Activated T-cell treated with anti-CD3 and anti-CD28 coated beads, Interleukin-2, amount 50 U/mL, for 1 hour (primary cell): ENCODE measurements around the gene ATP11A.

ENCODE experiments used
- DNase-seq: peaks from one replicate; pipeline ENCODE4 v3.0.0-alpha.2; 2020

ATP11A gene

DNA sequence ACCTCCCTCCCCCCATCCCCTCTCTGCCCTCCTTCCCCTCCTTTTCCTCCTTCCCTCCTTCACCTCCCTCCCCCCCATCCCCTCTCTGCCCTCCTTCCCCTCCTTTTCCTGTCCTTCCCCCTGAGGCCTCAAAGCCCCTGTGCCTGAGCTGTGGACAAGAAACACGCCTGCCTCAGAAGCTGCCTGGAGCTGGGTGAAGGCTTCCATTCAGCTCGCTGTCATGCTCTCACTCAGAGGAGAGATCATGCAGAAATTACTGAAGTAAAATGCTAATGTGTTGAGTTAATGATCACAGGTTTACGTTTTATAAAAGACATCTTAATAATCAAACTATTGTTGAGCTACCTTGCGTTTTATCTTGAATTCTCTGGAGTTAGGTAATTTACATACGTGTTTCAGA lies 114.5 kb downstream of the ATP11A start:
- DNase-seq, result no peak

DNA sequence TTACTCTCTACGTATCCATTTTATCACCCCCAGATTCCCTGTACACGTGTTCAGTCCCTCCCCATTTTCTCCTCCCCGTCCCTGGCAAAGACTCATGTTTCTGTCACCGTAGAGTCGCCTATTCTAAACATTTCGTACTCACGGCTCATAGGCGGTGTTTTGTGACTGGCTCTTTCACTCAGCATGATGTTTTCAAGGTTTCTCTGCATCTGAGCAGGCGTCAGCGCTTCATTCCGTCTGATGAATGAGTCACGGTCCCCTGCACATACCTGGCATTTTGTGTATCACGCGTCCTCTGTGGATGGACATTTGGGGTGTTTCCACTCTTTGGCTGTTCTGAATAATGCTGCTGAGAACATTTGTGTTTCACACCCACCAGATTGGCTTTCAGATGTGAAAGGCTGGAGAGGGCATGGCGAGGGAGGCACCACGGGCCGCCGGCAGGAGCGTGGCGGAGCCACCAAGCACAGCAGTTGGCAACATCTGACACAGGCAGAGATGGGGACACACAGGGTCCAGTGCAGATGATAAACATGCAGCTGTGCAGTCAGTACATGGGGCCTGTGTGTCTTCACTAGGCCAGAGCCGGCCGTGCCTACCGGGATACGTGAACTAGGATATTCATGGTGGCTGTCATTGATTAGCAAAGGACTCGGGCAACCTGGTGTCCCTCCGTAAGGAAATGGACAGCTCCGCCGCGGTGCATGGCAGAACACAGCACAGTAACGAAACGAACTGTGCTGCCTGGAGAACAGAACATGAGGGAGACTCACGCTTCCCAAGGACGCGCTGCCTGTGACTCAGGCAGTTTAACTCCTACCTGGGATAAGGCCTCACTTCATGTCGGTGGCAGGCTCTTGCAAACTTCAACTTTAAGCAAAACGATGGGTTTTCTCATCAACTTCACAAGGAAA lies 117.2 kb downstream of the ATP11A start:
- DNase-seq, result no peak

DNA sequence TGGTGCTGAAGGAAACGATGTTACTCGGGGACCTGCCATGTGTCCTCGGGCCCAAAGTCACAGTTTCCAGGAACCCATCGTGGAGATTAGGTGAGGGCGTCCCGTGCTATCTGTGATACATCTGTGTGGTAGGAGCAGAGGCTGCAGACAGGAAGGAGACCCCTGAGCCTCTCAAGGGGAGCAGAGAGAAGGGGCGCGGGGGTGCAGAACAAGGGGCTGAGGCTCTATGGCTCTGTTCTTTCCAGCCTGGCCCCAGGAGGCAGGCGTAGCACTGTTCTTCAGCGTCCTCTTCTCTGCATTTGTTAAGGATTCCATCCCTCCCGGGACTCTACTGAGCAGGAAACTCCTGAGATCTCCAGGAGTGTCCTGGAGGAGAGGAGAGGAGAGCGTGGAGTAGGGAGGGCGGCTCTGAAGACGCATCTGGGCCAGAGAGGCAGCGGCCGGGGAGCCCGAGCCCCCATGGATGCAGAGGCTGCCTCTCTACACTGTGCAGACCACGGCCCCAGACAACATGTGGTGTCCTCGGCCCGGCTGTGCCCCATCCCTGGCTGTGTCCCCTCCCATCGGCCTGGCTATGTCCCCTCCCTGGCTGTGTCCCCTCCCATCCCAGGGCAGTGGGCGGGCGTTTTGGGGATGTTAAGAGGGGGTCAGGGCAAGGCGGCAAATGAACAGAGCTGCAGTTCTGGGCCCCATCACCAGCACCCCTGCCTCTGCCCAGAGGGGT lies 118.0 kb downstream of the ATP11A start:
- no peak for DNase-seq

DNA sequence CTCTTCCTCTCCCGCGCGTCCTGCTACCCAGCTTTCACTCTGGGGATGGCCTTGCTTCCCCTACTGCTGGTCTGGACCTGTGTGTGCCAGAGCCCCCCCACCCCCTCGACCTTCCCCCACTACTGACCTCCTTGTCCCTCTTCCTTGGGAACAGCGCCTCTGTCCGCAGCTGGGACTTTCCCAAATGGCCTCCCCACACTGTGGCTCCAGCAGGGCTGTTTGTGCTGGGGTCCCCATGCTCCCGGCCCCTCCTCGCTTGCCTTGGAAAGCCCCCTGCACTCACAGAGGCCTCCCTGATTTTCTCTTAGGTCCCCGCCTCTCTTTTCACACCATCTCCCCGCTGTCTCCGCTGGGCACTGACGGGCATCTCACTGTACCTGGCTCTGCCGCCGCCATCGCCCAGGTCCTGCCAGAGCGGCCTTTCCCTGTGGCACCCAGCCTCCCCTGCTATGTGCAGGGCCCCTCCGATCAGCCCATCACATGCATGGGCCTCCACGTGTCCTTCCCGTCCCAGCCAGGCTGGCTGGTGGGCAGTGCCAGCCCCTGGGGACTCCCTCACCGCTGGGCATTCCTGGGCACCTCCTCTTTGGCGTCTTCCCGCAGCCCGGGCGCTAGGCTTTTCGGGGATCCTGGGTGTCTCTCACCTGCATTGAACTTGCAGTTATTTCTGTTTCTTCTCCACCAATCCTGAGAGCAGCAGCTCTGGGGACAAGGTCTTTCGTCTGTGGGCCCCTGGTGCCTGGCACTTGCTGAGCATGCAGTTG lies 118.7 kb downstream of the ATP11A start:
- no peak for DNase-seq

DNA sequence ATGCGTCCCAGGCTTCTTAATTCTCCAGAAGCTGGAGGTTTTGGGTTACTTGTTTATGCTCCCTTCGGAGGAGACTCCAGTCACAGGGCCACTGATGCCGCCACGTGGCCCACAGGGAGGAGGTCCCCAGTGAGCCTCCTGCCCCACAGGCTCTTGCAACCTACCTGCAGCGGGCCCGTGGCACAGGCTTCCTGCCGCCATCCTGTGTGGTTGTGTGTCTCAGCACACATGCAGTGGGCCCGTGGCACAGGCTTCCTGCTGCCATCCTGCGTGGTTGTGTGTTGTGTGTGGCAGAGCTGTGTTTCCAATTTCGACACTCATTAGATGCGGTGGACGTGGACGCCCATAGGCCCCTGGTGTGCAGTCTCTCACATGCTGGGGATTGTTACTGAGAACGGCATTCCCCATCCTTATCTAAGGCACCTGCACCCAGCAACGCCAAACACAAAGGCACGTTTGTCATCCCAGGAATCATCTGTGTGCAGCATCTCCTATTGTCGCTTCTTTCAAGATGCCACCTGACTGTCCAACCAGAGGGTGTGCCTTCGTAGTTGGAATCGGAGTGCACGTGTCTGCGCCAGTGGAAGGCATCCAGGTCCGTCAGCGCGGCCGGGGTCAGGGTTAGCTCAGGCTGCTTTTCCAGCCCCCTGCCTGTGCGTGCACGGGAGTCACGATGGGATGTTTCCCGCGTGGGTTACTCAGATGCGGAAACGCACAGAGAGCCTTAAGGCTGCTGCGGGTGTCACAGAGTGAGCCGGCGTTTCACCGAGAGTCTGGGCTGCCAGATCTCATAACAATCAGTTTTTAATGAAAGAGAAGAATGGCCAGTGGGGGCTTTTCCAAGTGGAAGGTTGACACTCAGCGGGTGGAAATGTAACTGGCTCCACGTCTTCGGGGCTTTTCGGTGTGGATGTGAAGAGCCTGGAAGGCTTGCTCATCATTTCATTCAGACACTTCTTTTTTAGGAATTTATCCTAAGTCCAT lies 119.8 kb downstream of the ATP11A start:
- no peak for DNase-seq

DNA sequence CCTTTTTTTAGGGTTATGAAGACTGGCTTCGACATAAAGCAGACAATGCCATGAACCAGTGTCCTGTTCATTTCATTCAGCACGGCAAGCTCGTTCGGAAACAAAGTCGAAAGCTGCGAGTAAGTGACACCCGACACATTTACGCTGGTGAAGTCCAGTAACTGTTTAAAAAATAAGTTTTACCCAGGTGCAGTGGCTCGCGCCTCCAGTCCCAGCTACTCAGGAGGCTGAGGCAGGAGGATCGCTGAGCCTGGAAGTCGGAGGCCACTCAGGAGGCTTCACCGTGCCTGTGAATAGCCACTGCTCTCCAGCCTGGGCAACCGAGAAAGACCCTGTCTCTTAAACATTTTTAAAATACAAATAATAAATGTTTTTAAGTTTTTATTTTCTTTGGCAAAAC lies 120.8 kb downstream of the ATP11A start:
- DNase-seq, result no peak

DNA sequence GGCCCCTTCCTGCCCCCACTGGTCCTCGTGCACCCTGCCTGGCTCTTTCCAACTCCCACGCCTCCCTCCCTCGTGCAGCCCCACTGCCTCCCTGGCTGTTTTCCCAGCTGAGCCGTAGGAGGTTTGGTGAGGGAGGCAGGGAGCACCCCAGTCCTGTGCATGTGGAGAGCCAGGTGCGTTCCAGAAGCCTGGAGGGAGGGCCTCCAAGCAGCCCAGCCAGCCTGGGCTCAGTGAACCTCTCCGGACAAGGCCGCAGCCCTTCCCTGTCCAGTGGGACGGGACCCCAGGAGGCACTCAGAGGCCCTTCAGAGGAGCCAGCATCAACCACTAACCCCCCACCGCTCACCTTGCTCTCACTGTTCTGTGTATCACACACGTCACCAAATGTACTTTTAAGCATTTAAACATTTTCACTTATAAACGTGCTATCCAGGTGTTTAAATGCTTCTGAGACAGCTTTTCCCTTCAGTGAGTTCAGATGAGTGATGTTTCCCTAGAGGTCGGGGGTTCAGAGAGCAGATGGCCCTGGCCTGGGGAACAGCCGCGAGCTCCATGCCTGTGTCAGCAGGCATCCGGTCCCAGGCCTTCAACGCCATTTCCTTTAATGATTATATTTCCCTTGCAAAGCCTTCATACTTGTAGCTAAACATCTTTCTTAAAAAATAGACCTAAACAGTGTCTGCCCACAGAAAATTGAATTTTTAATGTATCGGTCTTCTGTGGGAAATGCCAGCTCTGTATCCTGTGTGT lies 122.6 kb downstream of the ATP11A start:
- DNase-seq, result no peak

DNA sequence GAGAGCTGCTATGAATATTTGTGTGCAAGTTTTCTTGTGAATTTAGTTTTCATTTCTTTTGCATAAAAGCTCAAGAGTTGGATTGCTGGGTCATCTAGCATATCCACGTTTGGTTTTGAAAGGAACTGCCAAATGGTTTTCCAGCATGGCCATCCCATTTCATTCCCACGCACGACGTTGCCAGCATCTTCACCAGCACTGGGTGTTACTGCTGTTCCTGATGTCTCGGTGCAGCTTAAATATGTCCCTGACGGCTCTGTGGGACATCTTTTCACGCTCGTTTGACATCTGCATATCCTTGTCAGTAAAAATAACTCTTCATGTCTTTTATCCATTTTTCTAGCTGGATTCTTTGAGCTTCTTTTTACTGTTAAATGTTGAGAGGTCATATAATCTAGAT lies 123.7 kb downstream of the ATP11A start:
- no peak for DNase-seq

DNA sequence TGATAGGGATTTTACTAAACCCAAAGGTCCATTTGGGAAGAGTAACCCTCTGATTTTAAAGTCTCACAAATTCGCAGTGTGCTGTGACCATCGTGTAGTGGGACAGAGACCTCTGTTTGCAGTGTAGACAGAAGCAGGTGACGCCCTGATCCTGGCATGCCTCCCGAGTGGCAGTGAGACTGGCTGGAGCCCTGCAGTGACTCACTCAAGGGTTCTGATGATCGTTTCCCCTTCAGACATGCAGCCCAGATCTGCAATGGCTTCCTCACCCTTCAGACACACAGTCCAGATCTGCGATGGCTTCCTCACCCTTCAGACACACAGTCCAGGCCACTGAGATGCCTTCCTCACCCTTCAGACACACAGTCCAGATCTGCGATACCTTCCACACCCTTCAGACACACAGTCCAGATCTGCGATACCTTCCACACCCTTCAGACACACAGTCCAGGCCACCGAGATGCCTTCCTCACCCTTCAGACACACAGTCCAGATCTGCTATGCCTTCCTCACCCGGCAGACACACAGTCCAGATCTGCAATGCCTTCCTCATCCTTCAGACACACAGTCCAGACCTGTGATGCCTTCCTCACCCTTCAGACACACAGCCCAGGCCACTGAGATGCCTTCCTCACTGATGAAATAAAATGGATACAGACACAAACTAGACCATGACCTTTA lies 125.2 kb downstream of the ATP11A start:
- DNase-seq, result no peak

DNA sequence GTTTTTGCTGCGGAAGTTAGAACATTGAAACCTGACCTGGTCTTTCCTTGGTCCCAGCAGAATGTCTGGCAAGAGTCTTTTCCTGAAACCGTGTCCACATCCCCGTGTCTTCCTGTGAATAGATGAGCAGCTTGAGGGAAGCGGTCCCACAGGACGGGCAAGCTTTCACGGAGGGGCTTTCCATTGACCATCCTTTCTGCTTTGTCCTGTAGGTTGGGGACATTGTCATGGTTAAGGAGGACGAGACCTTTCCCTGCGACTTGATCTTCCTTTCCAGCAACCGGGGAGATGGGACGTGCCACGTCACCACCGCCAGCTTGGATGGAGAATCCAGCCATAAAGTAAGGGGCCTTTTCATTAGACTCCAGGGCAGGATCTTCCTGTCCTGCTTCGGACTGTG lies 126.0 kb downstream of the ATP11A start:
- no peak for DNase-seq

DNA sequence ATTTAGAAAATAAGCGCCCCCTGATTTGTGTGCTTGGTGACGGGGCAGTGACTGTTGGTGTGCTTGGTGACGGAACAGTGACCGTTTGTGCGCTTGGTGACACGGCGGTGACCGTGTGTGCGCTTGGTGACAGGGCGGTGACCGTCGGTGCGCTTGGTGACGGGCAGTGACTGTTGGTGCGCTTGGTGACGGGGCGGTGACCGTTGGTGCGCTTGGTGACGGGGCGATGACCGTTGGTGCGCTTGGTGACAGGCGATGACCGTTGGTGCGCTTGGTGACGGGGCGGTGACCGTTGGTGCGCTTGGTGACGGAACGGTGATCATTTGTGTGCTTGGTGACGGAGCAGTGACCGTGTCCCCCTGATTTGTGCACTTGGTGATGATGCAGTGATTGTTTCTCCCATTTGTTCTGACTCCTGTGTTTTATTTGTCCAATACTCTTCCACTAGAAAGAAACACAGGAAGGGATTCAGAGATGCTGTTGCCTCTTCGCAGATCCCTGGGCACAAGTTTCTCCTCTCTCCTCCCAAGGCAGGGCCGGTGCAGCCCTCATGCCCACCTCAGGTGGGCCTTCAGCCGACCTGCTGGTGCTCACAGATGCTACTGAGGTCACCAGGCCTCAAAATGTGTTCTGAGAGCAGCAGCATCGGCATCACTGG lies 128.3 kb downstream of the ATP11A start:
- no peak for DNase-seq

DNA sequence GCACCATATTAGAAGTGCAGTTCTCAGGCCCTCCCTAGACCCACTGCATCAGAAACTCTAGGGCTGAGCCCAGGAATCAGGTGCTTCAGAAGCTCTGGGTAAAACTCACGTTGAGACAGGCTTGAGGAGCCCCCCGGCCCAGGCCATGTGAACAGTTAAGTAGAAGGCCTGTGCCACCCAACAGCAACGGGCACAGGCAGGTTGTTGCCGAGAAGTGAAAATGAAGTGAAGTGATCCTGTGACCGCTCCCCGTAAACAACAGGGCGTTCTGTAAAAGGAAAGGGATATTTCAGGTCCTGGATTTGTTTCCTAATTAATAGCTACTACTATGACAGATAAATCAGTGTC lies 128.8 kb downstream of the ATP11A start:
- no peak for DNase-seq

DNA sequence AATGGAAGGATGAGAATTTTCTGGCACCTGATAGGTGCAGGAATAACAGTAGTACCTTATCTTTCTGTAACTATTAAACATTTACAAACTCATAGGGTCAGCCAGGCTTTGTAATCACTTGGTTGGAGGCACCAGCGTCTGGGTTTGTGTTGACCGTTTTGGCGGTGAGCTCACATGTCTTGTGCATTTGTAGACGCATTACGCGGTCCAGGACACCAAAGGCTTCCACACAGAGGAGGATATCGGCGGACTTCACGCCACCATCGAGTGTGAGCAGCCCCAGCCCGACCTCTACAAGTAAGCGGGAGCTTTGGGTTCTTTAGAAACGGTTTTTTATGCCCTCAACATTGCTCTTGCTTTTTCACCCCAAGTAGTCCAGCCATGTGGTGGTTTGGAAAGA lies 129.3 kb downstream of the ATP11A start:
- DNase-seq, result no peak

DNA sequence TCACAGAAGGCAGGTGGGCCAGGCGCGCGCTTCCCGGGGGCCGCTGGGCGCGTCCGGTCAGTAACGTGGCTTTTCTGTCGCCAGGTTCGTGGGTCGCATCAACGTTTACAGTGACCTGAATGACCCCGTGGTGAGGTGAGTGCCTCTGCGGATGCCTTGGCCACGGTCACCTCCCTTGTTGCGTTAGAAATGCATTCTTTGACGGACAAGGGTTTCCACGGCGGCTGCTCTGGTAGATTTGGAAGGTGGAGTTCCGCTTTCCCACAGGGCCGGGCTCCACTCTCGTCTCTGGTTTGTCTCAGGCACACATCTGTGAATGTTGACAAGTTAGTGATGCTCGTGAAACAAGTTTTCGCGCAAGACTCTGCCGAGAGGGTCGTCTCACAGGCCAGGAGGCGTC lies 130.0 kb downstream of the ATP11A start:
- no peak for DNase-seq

DNA sequence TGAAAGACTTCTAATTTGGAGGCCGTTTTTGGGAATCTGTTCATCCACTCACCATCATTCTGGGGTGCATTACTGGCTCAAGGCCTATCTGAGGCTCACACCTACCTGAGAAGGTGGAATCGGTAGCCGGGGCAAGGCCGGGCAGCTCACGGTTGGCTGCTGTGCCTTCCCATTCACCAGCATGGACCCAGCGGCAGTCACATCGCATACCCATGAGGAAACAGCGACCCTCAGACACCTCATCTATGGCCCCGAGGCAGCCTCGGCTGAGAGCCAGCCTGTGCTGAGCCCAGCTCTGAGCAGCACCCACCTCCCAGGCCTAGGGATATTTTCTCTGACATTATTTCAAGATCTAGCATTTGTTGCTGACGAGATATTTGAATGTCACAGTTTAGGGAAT lies 130.5 kb downstream of the ATP11A start:
- no peak for DNase-seq

DNA sequence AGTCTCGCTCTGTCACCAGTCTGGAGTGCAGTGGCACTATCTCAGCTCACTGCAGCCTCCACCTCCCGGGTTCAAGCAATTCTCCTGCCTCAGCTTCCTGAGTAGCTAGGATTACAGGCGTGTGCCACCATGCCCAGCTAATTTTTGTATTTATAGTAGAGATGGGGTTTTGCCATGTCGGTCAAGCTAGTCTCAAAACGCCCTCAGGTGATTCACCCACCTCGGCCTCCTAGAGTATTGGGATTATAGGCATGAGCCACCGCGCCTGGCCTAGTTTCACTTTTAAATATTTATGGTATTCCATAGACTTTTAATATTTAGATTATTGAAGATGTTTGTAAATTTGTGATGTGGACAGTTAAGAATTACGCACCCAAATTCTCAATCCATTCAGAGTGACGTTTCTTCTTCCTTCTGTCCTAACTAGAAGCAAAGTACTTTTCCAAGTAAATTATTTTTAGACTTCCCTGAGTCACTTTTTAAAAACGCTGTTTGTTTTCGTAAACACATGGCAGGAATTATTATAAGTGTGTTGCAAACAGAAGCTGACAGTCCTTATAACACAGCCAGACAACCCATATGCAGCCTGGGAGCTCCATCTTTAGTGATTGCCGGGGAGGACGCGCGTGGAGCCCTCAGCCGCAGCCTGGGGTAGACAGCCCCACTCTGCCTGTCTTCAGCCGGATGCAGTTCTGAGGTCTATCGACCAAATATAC lies 131.7 kb downstream of the ATP11A start:
- no peak for DNase-seq

DNA sequence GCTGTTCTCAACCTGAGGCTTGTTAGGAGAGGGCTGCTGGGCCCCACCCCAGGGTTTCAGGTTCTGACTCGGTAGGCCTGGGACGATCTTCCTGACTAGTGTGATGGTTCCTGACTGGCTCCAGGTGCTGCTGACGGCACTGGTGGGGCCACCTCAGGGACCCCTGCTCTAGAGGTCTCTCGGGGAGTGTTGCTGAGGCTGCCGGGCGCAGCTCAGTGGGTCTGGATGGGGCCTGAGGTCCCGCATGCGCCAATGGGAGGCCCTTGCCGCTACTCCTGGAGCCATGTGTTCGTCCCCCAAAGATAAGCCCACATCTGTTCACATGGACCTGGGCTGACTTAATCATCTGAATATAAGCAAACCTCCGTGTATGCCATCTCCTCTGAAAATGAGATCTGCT lies 133.0 kb downstream of the ATP11A start:
- DNase-seq, result no peak

DNA sequence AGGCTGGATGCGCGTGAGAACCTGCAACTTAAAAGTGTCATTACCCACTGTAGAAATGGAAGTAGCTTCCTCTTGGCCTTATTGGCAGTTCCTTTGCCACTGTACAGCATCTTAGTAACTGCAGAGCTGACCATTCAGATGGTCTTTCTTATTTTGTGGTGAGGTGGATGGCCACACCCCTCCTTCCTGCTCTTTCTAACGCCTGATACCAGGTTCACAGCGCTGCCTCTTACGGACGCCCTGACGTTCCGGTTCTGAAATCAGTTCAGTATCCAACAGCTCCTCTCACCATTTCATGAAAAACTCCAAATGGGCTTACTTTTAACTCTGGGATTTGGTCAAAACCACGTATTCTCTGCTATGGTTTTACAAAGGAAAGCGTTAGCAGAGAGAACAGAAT lies 134.6 kb downstream of the ATP11A start:
- no peak for DNase-seq

DNA sequence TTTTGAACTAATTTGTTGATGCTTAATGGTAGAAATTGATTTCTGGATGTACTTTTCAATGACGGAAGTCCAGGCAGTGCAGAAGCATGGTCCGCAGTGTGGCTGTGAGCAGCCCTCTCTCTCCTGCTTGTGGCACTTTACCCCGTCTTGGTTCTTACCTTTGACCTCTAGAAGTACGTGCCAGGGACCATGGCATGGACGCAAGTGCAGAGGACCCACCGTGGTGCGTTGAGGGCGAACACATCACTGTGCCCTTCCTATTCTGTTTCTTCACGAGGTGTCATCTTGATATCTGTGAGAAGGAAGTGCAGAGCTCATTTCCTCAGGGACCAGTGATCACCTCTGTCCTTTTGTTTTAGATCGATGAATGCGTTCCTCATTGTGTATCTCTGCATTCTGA lies 135.2 kb downstream of the ATP11A start:
- DNase-seq, result no peak

DNA sequence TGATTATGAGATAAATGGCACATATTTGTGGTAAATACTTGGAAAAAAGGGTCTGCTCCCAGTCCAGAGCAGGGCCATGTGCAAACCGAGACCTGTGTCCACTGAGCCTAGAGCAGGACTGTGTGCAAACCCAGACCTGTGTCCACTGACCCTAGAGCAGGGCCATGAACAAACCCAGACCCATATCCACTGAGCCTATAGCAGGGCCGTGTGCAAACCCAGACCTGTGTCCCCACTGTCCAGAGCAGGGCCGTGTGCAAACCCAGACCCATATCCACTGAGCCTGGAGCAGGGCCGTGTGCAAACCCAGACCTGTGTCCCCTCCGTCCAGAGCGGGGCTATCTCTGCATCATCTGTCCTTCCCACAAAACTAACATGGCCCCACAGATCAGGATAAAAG lies 136.0 kb downstream of the ATP11A start:
- DNase-seq, result no peak
